OCI-LY7 (cell line): ENCODE measurements around the gene SSTR5.
"Not testable (repeated sequence)": the region's sequence is repeated elsewhere in the genome, so short reads cannot be mapped to it uniquely, and the experiment has no call there.

Experiments used
- CTCF ChIP-seq: fragments of 200-600 bp; sonication (generic); conservative IDR thresholded peaks from 2 replicates; pipeline ENCODE4 v1.5.1; 2014; ENCODE audit warnings: mild to moderate bottlenecking, antibody characterized with exemption, low read length, moderate library complexity, mixed read lengths
- EZH2phosphoT487 ChIP-seq: fragments of 200-600 bp; sonication (generic); IDR thresholded peaks from 2 replicates; pipeline ENCODE4 v1.6.1; 2018; ENCODE audit warnings: low read depth, borderline replicate concordance, mild to moderate bottlenecking, mixed run types, antibody characterized with exemption, low read length, moderate library complexity, mixed read lengths

- not testable (repeated sequence) for TF ChIP-seq CTCF, EZH2phosphoT487
These were observed 20.2 kb downstream of the SSTR5 start for GRCh38 chr16:1092685-1093283.
